Hindlimb muscle (tissue), 1 donor: ENCODE results near the gene TSSC4. TPM values are rescaled to one million over a fixed set of nuclear protein-coding genes. Genes with fewer than 3 reads are reported as not detected.
"Not testable (repeated sequence)": the region's sequence is repeated elsewhere in the genome, so short reads cannot be mapped to it uniquely, and the experiment has no call there.

Experiments
- DNase-seq: peaks from one replicate; pipeline ENCODE4 v3.0.0-alpha.2; 2013
- polyA plus RNA-seq: library from polyadenylated mRNA; unstranded; fragments of 120-200 nt; gene quantifications from one replicate; pipeline ENCODE4 v1.2.1, GENCODE V29; 2013; ENCODE audit not compliant: insufficient read length

The TSSC4 gene
- 28.6 TPM for polyA plus RNA-seq

GRCh38 chr11:2400069-2400761, at the start of gene TSSC4:
TSSC4 (plus strand) TSS chr11:2400750; CDS start chr11:2402634, 1,884 bp downstream.
- DNase-seq: peak; percentile 100

- DNase-seq: no peak
These were observed 48.8 kb upstream of the TSSC4 start for GRCh38 chr11:2351701-2352100.

GRCh38 chr11:2352420-2352819, 48.1 kb upstream of the TSSC4 start:
- no peak for DNase-seq

GRCh38 chr11:2355000-2355644, 45.4 kb upstream of the TSSC4 start:
- DNase-seq: no peak

GRCh38 chr11:2357246-2357645, 43.3 kb upstream of the TSSC4 start:
- no peak for DNase-seq

- DNase-seq: not testable (repeated sequence)
These were observed 42.9 kb upstream of the TSSC4 start for GRCh38 chr11:2357651-2358050.

GRCh38 chr11:2358754-2359442, 41.7 kb upstream of the TSSC4 start:
- DNase-seq: no peak

GRCh38 chr11:2359557-2359956, 41.0 kb upstream of the TSSC4 start:
- no peak for DNase-seq

GRCh38 chr11:2360081-2360642, 40.4 kb upstream of the TSSC4 start:
- no peak for DNase-seq

GRCh38 chr11:2361565-2361964, 39.0 kb upstream of the TSSC4 start:
- no peak for DNase-seq

GRCh38 chr11:2362414-2362813, 38.1 kb upstream of the TSSC4 start:
- no peak for DNase-seq

GRCh38 chr11:2363130-2363529, 37.4 kb upstream of the TSSC4 start:
- DNase-seq: no peak

- no peak for DNase-seq
These were observed 36.8 kb upstream of the TSSC4 start for GRCh38 chr11:2363577-2364370.

- not testable (repeated sequence) for DNase-seq
These were observed 36.2 kb upstream of the TSSC4 start for GRCh38 chr11:2364386-2364785.

- no peak for DNase-seq
These were observed 34.9 kb upstream of the TSSC4 start for GRCh38 chr11:2365571-2366210.

- DNase-seq: no peak
These were observed 34.3 kb upstream of the TSSC4 start for GRCh38 chr11:2366276-2366675.

- no peak for DNase-seq
These were observed 33.8 kb upstream of the TSSC4 start for GRCh38 chr11:2366733-2367132.

GRCh38 chr11:2367266-2368160, 33.0 kb upstream of the TSSC4 start:
- no peak for DNase-seq

- DNase-seq: no peak
These were observed 32.2 kb upstream of the TSSC4 start for GRCh38 chr11:2368178-2368850.

- no peak for DNase-seq
These were observed 31.7 kb upstream of the TSSC4 start for GRCh38 chr11:2368851-2369180.
